HEK293 (cell line): Measurements from ENCODE around the gene TRPM5.

Experiments
- CTCF ChIA-PET: fragments of 350-600 bp; formaldehyde crosslinking; extraction: SDS; loops from one replicate; lab custom pipeline; 2021; ENCODE audit warnings: antibody characterized with exemption; lab: Yijun Ruan, JAX
- POLR2A ChIA-PET: fragments of 300-600 bp; formaldehyde crosslinking; extraction: SDS; loops from one replicate; lab custom pipeline; 2020; ENCODE audit warnings: antibody characterized with exemption, inconsistent platforms; lab: Yijun Ruan, JAX
- H3K27ac ChIP-seq: fragments of 200-500 bp; sonication (Bioruptor generic); 2 replicates; pipeline ENCODE4 v1.5.1; 2014; ENCODE audit warnings: low read depth, low read length, control low read depth, inconsistent platforms; ENCODE audit errors: extremely low read depth
- H3K36me3 ChIP-seq, 2 experiments: fragments of 200-500 bp in 1 of 2; sonication (Bioruptor generic) in 1 of 2; 1 replicate in 1 of 2; 2 replicates in 1 of 2; pipeline ENCODE4 v1.5.1; 2014 to 2017; ENCODE audit warnings: inconsistent platforms in 2 of 2, low read length in 2 of 2; ENCODE audit not compliant: control insufficient read depth in 2 of 2, insufficient read depth in 1 of 2
- H3K4me1 ChIP-seq: fragments of 200-500 bp; sonication (Bioruptor generic); 2 replicates; pipeline ENCODE4 v1.5.1; 2014; ENCODE audit warnings: mild to moderate bottlenecking, low read length, inconsistent platforms; ENCODE audit not compliant: control insufficient read depth, insufficient read depth
- H3K4me3 ChIP-seq: 2 replicates; pipeline ENCODE4 v1.5.1; 2011; ENCODE audit warnings: low read depth, mild to moderate bottlenecking, control low read depth, low read length, moderate library complexity
- H3K9me3 ChIP-seq: fragments of 200-500 bp; sonication (Bioruptor generic); 2 replicates; pipeline ENCODE4 v1.5.1; 2014; ENCODE audit warnings: low read depth, low read length, inconsistent platforms; ENCODE audit not compliant: control insufficient read depth, insufficient read depth
- GFI1B ChIP-seq: fragments of 450-650 bp; formaldehyde crosslinking; IDR thresholded peaks from 2 replicates; pipeline ENCODE4 v1.5.1; 2016; ENCODE audit warnings: missing biosample characterization, missing genetic modification characterization
- HOXC10 ChIP-seq: sonication (generic); formaldehyde crosslinking; IDR thresholded peaks from 2 replicates; pipeline ENCODE4 v1.8.1; 2023; ENCODE audit warnings: mild to moderate bottlenecking, missing genetic modification reagents
- PBX3 ChIP-seq: sonication (generic); formaldehyde crosslinking; IDR thresholded peaks from 2 replicates; pipeline ENCODE4 v1.8.1; 2022; ENCODE audit warnings: mild to moderate bottlenecking, moderate library complexity, missing genetic modification reagents
- TCF7L2 ChIP-seq: IDR thresholded peaks from 2 replicates; pipeline ENCODE4 v1.6.1; 2011; ENCODE audit warnings: low read depth, mild to moderate bottlenecking, inconsistent platforms, low read length, moderate library complexity, borderline replicate concordance
- TRIM28 ChIP-seq: IDR thresholded peaks from 2 replicates; pipeline ENCODE4 v1.6.1; 2011; ENCODE audit warnings: low read length, control low read depth, borderline replicate concordance
- WT1 ChIP-seq: fragments of 450-650 bp; formaldehyde crosslinking; IDR thresholded peaks from 2 replicates; pipeline ENCODE4 v1.5.1; 2016; ENCODE audit warnings: missing biosample characterization, missing genetic modification characterization
- ZBTB20 ChIP-seq: fragments of 450-650 bp; formaldehyde crosslinking; IDR thresholded peaks from 2 replicates; pipeline ENCODE4 v1.5.1; 2016; ENCODE audit warnings: missing biosample characterization, missing genetic modification characterization
- ZBTB26 ChIP-seq: fragments of 450-650 bp; formaldehyde crosslinking; optimal IDR thresholded peaks from 2 replicates; pipeline ENCODE3; 2016; ENCODE audit warnings: missing biosample characterization, mild to moderate bottlenecking, missing genetic modification characterization
- ZIC2 ChIP-seq: fragments of 450-650 bp; formaldehyde crosslinking; IDR thresholded peaks from 2 replicates; pipeline ENCODE4 v1.5.1; 2016; ENCODE audit warnings: missing biosample characterization, missing genetic modification characterization
- ZNF10 ChIP-seq: fragments of 450-650 bp; formaldehyde crosslinking; IDR thresholded peaks from 2 replicates; pipeline ENCODE4 v1.5.1; 2017; ENCODE audit warnings: missing biosample characterization, missing genetic modification characterization
- ZNF155 ChIP-seq: fragments of 450-650 bp; formaldehyde crosslinking; IDR thresholded peaks from 2 replicates; pipeline ENCODE4 v1.5.1; 2016; ENCODE audit warnings: missing biosample characterization, missing genetic modification characterization
- ZNF157 ChIP-seq: fragments of 450-650 bp; formaldehyde crosslinking; IDR thresholded peaks from 2 replicates; pipeline ENCODE4 v1.5.1; 2016; ENCODE audit warnings: missing biosample characterization, missing genetic modification characterization
- ZNF2 ChIP-seq: fragments of 450-650 bp; formaldehyde crosslinking; IDR thresholded peaks from 2 replicates; pipeline ENCODE4 v1.5.1; 2016; ENCODE audit warnings: missing biosample characterization, missing genetic modification characterization
- ZNF221 ChIP-seq: fragments of 450-650 bp; formaldehyde crosslinking; IDR thresholded peaks from 2 replicates; pipeline ENCODE4 v1.5.1; 2017; ENCODE audit warnings: missing biosample characterization, missing genetic modification characterization, borderline replicate concordance
- ZNF23 ChIP-seq: fragments of 450-650 bp; formaldehyde crosslinking; IDR thresholded peaks from 2 replicates; pipeline ENCODE4 v1.5.1; 2016; ENCODE audit warnings: missing biosample characterization, missing genetic modification characterization, borderline replicate concordance
- ZNF24 ChIP-seq: fragments of 450-650 bp; formaldehyde crosslinking; IDR thresholded peaks from 2 replicates; pipeline ENCODE4 v1.5.1; 2016; ENCODE audit warnings: missing biosample characterization, missing genetic modification characterization
- ZNF292 ChIP-seq: fragments of 450-650 bp; formaldehyde crosslinking; IDR thresholded peaks from 2 replicates; pipeline ENCODE4 v1.5.1; 2016; ENCODE audit warnings: low read depth, missing biosample characterization, missing genetic modification characterization, borderline replicate concordance
- ZNF324 ChIP-seq: fragments of 450-650 bp; formaldehyde crosslinking; IDR thresholded peaks from 2 replicates; pipeline ENCODE4 v1.5.1; 2016; ENCODE audit warnings: missing biosample characterization, missing genetic modification characterization
- ZNF394 ChIP-seq: fragments of 450-650 bp; formaldehyde crosslinking; IDR thresholded peaks from 2 replicates; pipeline ENCODE4 v1.5.1; 2016; ENCODE audit warnings: missing biosample characterization, missing genetic modification characterization, mild to moderate bottlenecking, moderate library complexity, borderline replicate concordance
- ZNF426 ChIP-seq: fragments of 450-650 bp; formaldehyde crosslinking; IDR thresholded peaks from 2 replicates; pipeline ENCODE4 v1.5.1; 2017; ENCODE audit warnings: missing biosample characterization, missing genetic modification characterization, mild to moderate bottlenecking, inconsistent platforms, moderate library complexity
- ZNF830 ChIP-seq: fragments of 450-650 bp; IDR thresholded peaks from 2 replicates; pipeline ENCODE4 v1.5.0; 2018; ENCODE audit warnings: missing biosample characterization, missing genetic modification characterization, low read depth, mild to moderate bottlenecking, moderate library complexity
- ZSCAN23 ChIP-seq: fragments of 450-650 bp; formaldehyde crosslinking; IDR thresholded peaks from 2 replicates; pipeline ENCODE4 v1.5.1; 2016; ENCODE audit warnings: missing biosample characterization, missing genetic modification characterization
- ZSCAN30 ChIP-seq: fragments of 450-650 bp; IDR thresholded peaks from 2 replicates; pipeline ENCODE4 v1.5.1; 2018; ENCODE audit warnings: missing biosample characterization, mild to moderate bottlenecking, missing genetic modification characterization, moderate library complexity
- TF ChIP-seq, protein P1 (sequence below): fragments of 450-650 bp; formaldehyde crosslinking; IDR thresholded peaks from 2 replicates; pipeline ENCODE4 v1.5.1; 2016; ENCODE audit warnings: missing biosample characterization, missing genetic modification characterization
- TF ChIP-seq, protein P2 (sequence below): fragments of 450-650 bp; formaldehyde crosslinking; IDR thresholded peaks from 2 replicates; pipeline ENCODE4 v1.5.1; 2016; ENCODE audit warnings: missing biosample characterization, missing genetic modification characterization

The TRPM5 gene

DNA sequence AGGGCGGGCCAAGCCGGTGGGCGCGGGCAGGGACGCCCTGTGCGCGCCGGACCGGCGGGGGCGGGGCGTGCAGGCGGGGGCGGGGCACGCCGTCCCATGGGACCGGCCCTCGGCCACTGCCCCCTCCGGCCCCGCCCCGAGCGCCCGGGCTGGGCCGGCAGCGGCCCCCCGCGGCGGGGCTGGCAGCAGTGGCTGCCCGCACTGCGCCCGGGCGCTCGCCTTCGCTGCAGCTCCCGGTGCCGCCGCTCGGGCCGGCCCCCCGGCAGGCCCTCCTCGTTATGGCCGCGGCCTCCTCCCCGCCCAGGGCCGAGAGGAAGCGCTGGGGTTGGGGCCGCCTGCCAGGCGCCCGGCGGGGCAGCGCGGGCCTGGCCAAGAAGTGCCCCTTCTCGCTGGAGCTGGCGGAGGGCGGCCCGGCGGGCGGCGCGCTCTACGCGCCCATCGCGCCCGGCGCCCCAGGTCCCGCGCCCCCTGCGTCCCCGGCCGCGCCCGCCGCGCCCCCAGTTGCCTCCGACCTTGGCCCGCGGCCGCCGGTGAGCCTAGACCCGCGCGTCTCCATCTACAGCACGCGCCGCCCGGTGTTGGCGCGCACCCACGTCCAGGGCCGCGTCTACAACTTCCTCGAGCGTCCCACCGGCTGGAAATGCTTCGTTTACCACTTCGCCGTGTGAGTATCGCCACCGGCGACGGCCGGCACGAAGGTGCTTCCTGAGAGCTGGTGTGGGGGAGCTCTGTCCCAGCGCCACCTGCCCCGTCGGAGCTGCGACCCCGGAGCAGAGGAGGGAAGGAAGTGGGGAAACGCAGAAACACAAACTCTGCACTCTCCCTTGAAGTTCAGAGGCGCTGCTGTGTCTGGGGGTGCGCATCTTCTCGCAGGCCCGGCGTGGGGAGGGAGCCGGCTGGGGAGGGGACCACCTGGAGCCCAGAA is 769 bp upstream of the TRPM5 start, which contains the start of gene KCNQ1:
Gene KCNQ1, plus strand, starts transcription at position 188 of the 925 bp plus-strand sequence. Its CDS starts 91 bp downstream, at position 279.
- H3K27ac ChIP-seq = no peak within 1 kb of the TSS; the same call in 1 of the 2 replicates
- H3K4me1 ChIP-seq = no peaks in the 10 kb centered on the region
- TF ChIP-seq, protein P1, sequence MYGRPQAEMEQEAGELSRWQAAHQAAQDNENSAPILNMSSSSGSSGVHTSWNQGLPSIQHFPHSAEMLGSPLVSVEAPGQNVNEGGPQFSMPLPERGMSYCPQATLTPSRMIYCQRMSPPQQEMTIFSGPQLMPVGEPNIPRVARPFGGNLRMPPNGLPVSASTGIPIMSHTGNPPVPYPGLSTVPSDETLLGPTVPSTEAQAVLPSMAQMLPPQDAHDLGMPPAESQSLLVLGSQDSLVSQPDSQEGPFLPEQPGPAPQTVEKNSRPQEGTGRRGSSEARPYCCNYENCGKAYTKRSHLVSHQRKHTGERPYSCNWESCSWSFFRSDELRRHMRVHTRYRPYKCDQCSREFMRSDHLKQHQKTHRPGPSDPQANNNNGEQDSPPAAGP = no peak
- no peak for TF ChIP-seq ZNF157
- TF ChIP-seq ZNF324 (tag by site-specific recombination) = no peak
- TF ChIP-seq ZNF292 (tag by site-specific recombination) = no peak
- TF ChIP-seq TRIM28 = no peak
- no peak for TF ChIP-seq ZIC2 (tag by site-specific recombination)
- TF ChIP-seq ZBTB26 (tag by site-specific recombination) = peak; percentile 39
- 0 out of 2 replicates have a peak, but pooled peaks have one; percentile 60 for TF ChIP-seq HOXC10 (CRISPR knock-in tag)
- TF ChIP-seq, all 188 proteins: peak for 2
- Histone ChIP-seq H3K4me3 (peak within 1 kb of the TSS; percentile 40), H3K36me3 (no peaks in the 10 kb centered on the region), H3K9me3 (no peaks in the 10 kb centered on the region)
- ChIA-PET POLR2A (interaction anchor here (0.5 to 1.5 kb wide), 2 partner anchors 67 to 475 kb away, joined by 4 to 9 read pairs; no protein-coding TSS in a partner anchor), CTCF (no interaction called here)

GRCh38 chr11:2443406-2443805 is 908 bp downstream of the TRPM5 start:
- POLR2A ChIA-PET = no interaction called here
- no peaks in the 10 kb centered on the region for H3K36me3 ChIP-seq
- no peak overlapping the region for H3K4me3 ChIP-seq
- TF ChIP-seq ZIC2 (tag by site-specific recombination) (no peak), PBX3 (CRISPR knock-in tag) (no peak), GFI1B (tag by site-specific recombination) (no peak), ZNF394 (tag by site-specific recombination) (no peak), ZSCAN23 (tag by site-specific recombination) (no peak), ZNF24 (no peak), ZNF830 (tag by site-specific recombination) (no peak), ZBTB20 (tag by site-specific recombination) (no peak), ZNF10 (tag by site-specific recombination) (no peak), ZSCAN30 (no peak), TCF7L2 (no peak), ZBTB26 (tag by site-specific recombination) (no peak), ZNF155 (no peak), ZNF221 (tag by site-specific recombination) (no peak), WT1 (tag by site-specific recombination) (no peak), ZNF23 (tag by site-specific recombination) (no peak), ZNF426 (no peak), ZNF2 (tag by site-specific recombination) (no peak)
- TF ChIP-seq, protein P2, sequence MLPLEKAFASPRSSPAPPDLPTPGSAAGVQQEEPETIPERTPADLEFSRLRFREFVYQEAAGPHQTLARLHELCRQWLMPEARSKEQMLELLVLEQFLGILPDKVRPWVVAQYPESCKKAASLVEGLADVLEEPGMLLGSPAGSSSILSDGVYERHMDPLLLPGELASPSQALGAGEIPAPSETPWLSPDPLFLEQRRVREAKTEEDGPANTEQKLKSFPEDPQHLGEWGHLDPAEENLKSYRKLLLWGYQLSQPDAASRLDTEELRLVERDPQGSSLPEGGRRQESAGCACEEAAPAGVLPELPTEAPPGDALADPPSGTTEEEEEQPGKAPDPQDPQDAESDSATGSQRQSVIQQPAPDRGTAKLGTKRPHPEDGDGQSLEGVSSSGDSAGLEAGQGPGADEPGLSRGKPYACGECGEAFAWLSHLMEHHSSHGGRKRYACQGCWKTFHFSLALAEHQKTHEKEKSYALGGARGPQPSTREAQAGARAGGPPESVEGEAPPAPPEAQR = no peak
- no peaks in the 10 kb centered on the region for H3K4me1 ChIP-seq
- H3K9me3 ChIP-seq = no peaks in the 10 kb centered on the region
- CTCF ChIA-PET = interaction anchor here (0.6 to 0.7 kb wide), 2 partner anchors 83 to 89 kb away, joined by 3 to 6 read pairs; no protein-coding TSS in a partner anchor
- no peak overlapping the region for H3K27ac ChIP-seq
